ENCODE results near the gene CRISPLD2. TPM values are rescaled to one million over a fixed set of nuclear protein-coding genes. Genes with fewer than 3 reads are reported as not detected.

CRISPLD2 gene
- total and polyA plus RNA-seq, 10 of the 15 experiments (the other 5 are each of a cell fraction or from before 2014, with no cell fraction given) = 0.03 to 0.30 (median 0.08) TPM; not detected in 5

- H3K36me3 ChIP-seq (ENCODE audit: control insufficient read depth in 2 of 2, insufficient read depth in 2 of 2, low read length in 1 of 2) = no peaks in the 10 kb centered on the region
- no peaks in the 10 kb centered on the region for H3K79me2 ChIP-seq (ENCODE audit: control insufficient read depth, insufficient read depth, low read length)
- no peaks in the 10 kb centered on the region; the same call in 2 of the 3 replicates for H3K9me3 ChIP-seq (replicated peaks; ENCODE audit: control insufficient read depth, insufficient read depth, low read length)
- H3K4me3 ChIP-seq = no peak overlapping the region
- DNase-seq (ENCODE audit: low read depth, low spot score) = no peak
- ChIA-PET POLR2A (no interaction called here), SMC1A (ENCODE audit: uncharacterized antibody, unreplicated experiment) (no interaction called here), RAD21 (ENCODE audit: unreplicated experiment) (no interaction called here), CTCF (interaction anchor here (1.0 kb wide), 1 partner anchor 17 kb away, joined by 3 read pairs; no protein-coding TSS in a partner anchor)
- WGBS (ENCODE audit: insufficient coverage, insufficient replicate concordance, low lambda C conversion rate, missing lambda C conversion rate) = 54% methylated on average over 12 of the region's 12 CpGs
- no peaks in the 10 kb centered on the region for H3K4me1 ChIP-seq (ENCODE audit: control insufficient read depth, insufficient read depth, low read length)
- no peak overlapping the region for H3K9ac ChIP-seq (ENCODE audit: control insufficient read depth, insufficient read depth, low read length)
- in situ Hi-C loops (cut with MboI) (no loop called here), intact Hi-C loops (cut with micrococcal nuclease; ENCODE audit: unreplicated experiment) (no loop called here)
- H4K20me1 ChIP-seq (ENCODE audit: control insufficient read depth, insufficient read depth) = no peaks in the 10 kb centered on the region
- H2AFZ ChIP-seq (ENCODE audit: control insufficient read depth, low read depth, low read length) = no peak overlapping the region
- no peak for ATAC-seq
- H3K27me3 ChIP-seq (replicated peaks in 1 of 2; ENCODE audit: control insufficient read depth in 2 of 2, insufficient read depth in 2 of 2, low read length in 1 of 2) = peaks cover 2 to 6% of the 10 kb centered on the region in 2 experiments; a peak in 3 of 4 replicates
- no peak for TF ChIP-seq USF1 (IDR thresholded peaks at IDR 0.05; ENCODE audit: borderline replicate concordance, extremely low read length, insufficient read depth, low read depth, low read length)
- no peak for TF ChIP-seq IKZF1 (conservative IDR thresholded peaks at IDR 0.05)
- TF ChIP-seq TAF1 (IDR thresholded peaks at IDR 0.05; ENCODE audit: borderline replicate concordance, low read depth, low read length) = no peak
- no peak for TF ChIP-seq BCL11A (IDR thresholded peaks at IDR 0.05; ENCODE audit: low read depth, low read length)
- no peak for TF ChIP-seq YY1 (IDR thresholded peaks at IDR 0.05; ENCODE audit: low read depth, low read length)
- no peak for TF ChIP-seq NR2C1 (IDR thresholded peaks at IDR 0.05)
- TF ChIP-seq HDGF (IDR thresholded peaks at IDR 0.05) = no peak
- TF ChIP-seq POLR2AphosphoS5 (IDR thresholded peaks at IDR 0.05; ENCODE audit: low read length) = no peak
- TF ChIP-seq ATF3 (IDR thresholded peaks at IDR 0.05; ENCODE audit: borderline replicate concordance, extremely low read depth, low read depth, low read length) = no peak
- TF ChIP-seq, protein P1, sequence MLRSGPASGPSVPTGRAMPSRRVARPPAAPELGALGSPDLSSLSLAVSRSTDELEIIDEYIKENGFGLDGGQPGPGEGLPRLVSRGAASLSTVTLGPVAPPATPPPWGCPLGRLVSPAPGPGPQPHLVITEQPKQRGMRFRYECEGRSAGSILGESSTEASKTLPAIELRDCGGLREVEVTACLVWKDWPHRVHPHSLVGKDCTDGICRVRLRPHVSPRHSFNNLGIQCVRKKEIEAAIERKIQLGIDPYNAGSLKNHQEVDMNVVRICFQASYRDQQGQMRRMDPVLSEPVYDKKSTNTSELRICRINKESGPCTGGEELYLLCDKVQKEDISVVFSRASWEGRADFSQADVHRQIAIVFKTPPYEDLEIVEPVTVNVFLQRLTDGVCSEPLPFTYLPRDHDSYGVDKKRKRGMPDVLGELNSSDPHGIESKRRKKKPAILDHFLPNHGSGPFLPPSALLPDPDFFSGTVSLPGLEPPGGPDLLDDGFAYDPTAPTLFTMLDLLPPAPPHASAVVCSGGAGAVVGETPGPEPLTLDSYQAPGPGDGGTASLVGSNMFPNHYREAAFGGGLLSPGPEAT (IDR thresholded peaks at IDR 0.05; ENCODE audit: low read depth) = no peak
- TF ChIP-seq RCOR1 (conservative IDR thresholded peaks at IDR 0.05; ENCODE audit: low read depth, low read length) = no peak
- TF ChIP-seq, protein P2, sequence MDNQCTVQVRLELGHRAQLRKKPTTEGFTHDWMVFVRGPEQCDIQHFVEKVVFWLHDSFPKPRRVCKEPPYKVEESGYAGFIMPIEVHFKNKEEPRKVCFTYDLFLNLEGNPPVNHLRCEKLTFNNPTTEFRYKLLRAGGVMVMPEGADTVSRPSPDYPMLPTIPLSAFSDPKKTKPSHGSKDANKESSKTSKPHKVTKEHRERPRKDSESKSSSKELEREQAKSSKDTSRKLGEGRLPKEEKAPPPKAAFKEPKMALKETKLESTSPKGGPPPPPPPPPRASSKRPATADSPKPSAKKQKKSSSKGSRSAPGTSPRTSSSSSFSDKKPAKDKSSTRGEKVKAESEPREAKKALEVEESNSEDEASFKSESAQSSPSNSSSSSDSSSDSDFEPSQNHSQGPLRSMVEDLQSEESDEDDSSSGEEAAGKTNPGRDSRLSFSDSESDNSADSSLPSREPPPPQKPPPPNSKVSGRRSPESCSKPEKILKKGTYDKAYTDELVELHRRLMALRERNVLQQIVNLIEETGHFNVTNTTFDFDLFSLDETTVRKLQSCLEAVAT (IDR thresholded peaks at IDR 0.05) = no peak
- TF ChIP-seq GATAD2B (conservative IDR thresholded peaks at IDR 0.05; ENCODE audit: low read depth) = no peak
- no peak for TF ChIP-seq EP300 (IDR thresholded peaks at IDR 0.05; ENCODE audit: borderline replicate concordance in 1 of 2, control insufficient read depth in 1 of 2, low read depth in 2 of 2, low read length in 2 of 2)
- no peak for TF ChIP-seq ZZZ3 (IDR thresholded peaks at IDR 0.05; ENCODE audit: control insufficient read depth, insufficient read length, low read depth)
- TF ChIP-seq TCF3 (IDR thresholded peaks at IDR 0.05; ENCODE audit: borderline replicate concordance, insufficient read depth, low read depth, low read length) = no peak
- H3K4me2 ChIP-seq (ENCODE audit: control insufficient read depth, insufficient read depth) = no peak overlapping the region
- H3K27ac ChIP-seq (ENCODE audit: control insufficient read depth, insufficient read depth) = no peak overlapping the region
- BruUV-seq (replicated peaks) = no TSS peak
- no peak for FAIRE-seq
These were observed 17.2 kb downstream of the CRISPLD2 start for GRCh38 chr16:84836967-84837366.

All from GM12878 (cell line).